GM21737 (cell line): ENCODE measurements around the gene ZNF579.
"Not testable (repeated sequence)": the region's sequence is repeated elsewhere in the genome, so short reads cannot be mapped to it uniquely, and the experiment has no call there.

ENCODE experiments used
- ATAC-seq: cut with Tn5 transposase; IDR thresholded peaks from one replicate; pipeline ENCODE4 v1.9.1; 2021; ENCODE audit warnings: mild to moderate bottlenecking, moderate library complexity; ENCODE audit not compliant: unreplicated experiment

ZNF579 gene

GRCh38 chr19:55542292-55542855 is 38.3 kb downstream of the ZNF579 start:
- ATAC-seq = no peak

GRCh38 chr19:55541091-55541490 is 39.6 kb downstream of the ZNF579 start:
- no peak for ATAC-seq

- ATAC-seq = no peak
Measured at GRCh38 chr19:55540619-55541018, 40.0 kb downstream of the ZNF579 start.

GRCh38 chr19:55539090-55539984 is 41.3 kb downstream of the ZNF579 start:
- no peak for ATAC-seq

- no peak for ATAC-seq
Measured at GRCh38 chr19:55538132-55538531, 42.5 kb downstream of the ZNF579 start.

- no peak for ATAC-seq
Measured at GRCh38 chr19:55537741-55538111, 42.9 kb downstream of the ZNF579 start.

GRCh38 chr19:55536951-55537740 is 43.5 kb downstream of the ZNF579 start, which contains the start of gene SBK2:
SBK2 (minus strand) TSS chr19:55537133; CDS start chr19:55536294, 839 bp downstream.
- ATAC-seq = no peak

- ATAC-seq = no peak
Measured at GRCh38 chr19:55536366-55536765, 44.3 kb downstream of the ZNF579 start.

GRCh38 chr19:55535965-55536350 is 44.7 kb downstream of the ZNF579 start:
- no peak for ATAC-seq

- no peak for ATAC-seq
Measured at GRCh38 chr19:55535173-55535964, 45.3 kb downstream of the ZNF579 start.

GRCh38 chr19:55534280-55534679 is 46.4 kb downstream of the ZNF579 start:
- not testable (repeated sequence) for ATAC-seq

- no peak for ATAC-seq
Measured at GRCh38 chr19:55530996-55531395, 49.7 kb downstream of the ZNF579 start.

GRCh38 chr19:55529636-55530234 is 50.9 kb downstream of the ZNF579 start:
- ATAC-seq = no peak

GRCh38 chr19:55528030-55528803 is 52.4 kb downstream of the ZNF579 start:
- no peak for ATAC-seq

- ATAC-seq = no peak
Measured at GRCh38 chr19:55527197-55528029, 53.2 kb downstream of the ZNF579 start.
